Keratinocyte (primary cell): ENCODE measurements around the gene ZIC5. TPM values are rescaled to one million over a fixed set of nuclear protein-coding genes. Genes with fewer than 3 reads are reported as not detected.
"Not testable (repeated sequence)": the region's sequence is repeated elsewhere in the genome, so short reads cannot be mapped to it uniquely, and the experiment has no call there.

Source experiments
- DNase-seq: peaks from one replicate; pipeline ENCODE4 v3.0.0-alpha.2; 2011; ENCODE audit warnings: low read depth, missing footprints, low spot score
- FAIRE-seq: peaks from 2 replicates; lab custom pipeline; 2011; peaks lifted over from hg19 to GRCh38; lab: Jason Lieb, UNC
- H2AFZ ChIP-seq: 2 replicates; pipeline ENCODE4 v1.6.0; 2012; ENCODE audit warnings: low read length, control low read depth, inconsistent platforms; ENCODE audit not compliant: control insufficient read depth
- H3K27ac ChIP-seq: 2 replicates; pipeline ENCODE4 v1.5.1; 2011; ENCODE audit warnings: low read length; ENCODE audit not compliant: control insufficient read depth, insufficient read depth
- H3K27me3 ChIP-seq: 3 replicates; pipeline ENCODE4 v1.6.0; 2011; ENCODE audit warnings: low read length; ENCODE audit not compliant: control insufficient read depth, insufficient read depth; ENCODE audit errors: extremely low read depth
- H3K36me3 ChIP-seq, 2 experiments: 2 replicates in 1 of 2; 3 replicates in 1 of 2; pipeline ENCODE4 v1.5.1; 2011; ENCODE audit warnings: low read length in 2 of 2, mild to moderate bottlenecking in 1 of 2; ENCODE audit not compliant: control insufficient read depth in 2 of 2, insufficient read depth in 2 of 2; ENCODE audit errors: extremely low read depth in 1 of 2
- H3K4me1 ChIP-seq: 3 replicates; pipeline ENCODE4 v1.5.1; 2011; ENCODE audit warnings: low read length; ENCODE audit not compliant: control insufficient read depth, insufficient read depth; ENCODE audit errors: extremely low read depth
- H3K4me2 ChIP-seq: 3 replicates; pipeline ENCODE4 v1.6.0; 2011; ENCODE audit warnings: low read depth, low read length; ENCODE audit not compliant: control insufficient read depth, insufficient read depth; ENCODE audit errors: extremely low read depth
- H3K4me3 ChIP-seq, 3 experiments: fragments of 200-600 bp in 1 of 3; sonication (generic) in 1 of 3; 2 replicates in 2 of 3; 3 replicates in 1 of 3; pipeline ENCODE4 v1.5.1; 2011 to 2016; ENCODE audit warnings: low read length in 3 of 3, mild to moderate bottlenecking in 3 of 3, control low read depth in 2 of 3, inconsistent platforms in 1 of 3, low read depth in 1 of 3, mixed read lengths in 1 of 3, mixed run types in 1 of 3, moderate library complexity in 1 of 3; ENCODE audit not compliant: control insufficient read depth in 2 of 3, insufficient read depth in 2 of 3; ENCODE audit errors: extremely low read depth in 1 of 3
- H3K79me2 ChIP-seq: 2 replicates; pipeline ENCODE4 v1.6.0; 2012; ENCODE audit warnings: low read length; ENCODE audit not compliant: control insufficient read depth, insufficient read depth
- H3K9ac ChIP-seq: 3 replicates; pipeline ENCODE4 v1.6.0; 2011; ENCODE audit warnings: low read length; ENCODE audit not compliant: control insufficient read depth, insufficient read depth; ENCODE audit errors: extremely low read depth
- H3K9me1 ChIP-seq: 3 replicates; pipeline ENCODE4 v1.6.0; 2011; ENCODE audit warnings: low read length; ENCODE audit not compliant: control insufficient read depth, insufficient read depth; ENCODE audit errors: extremely low read depth
- H3K9me3 ChIP-seq: 2 replicates; pipeline ENCODE4 v1.5.1; 2012; ENCODE audit warnings: low read depth, low read length; ENCODE audit not compliant: control insufficient read depth
- H4K20me1 ChIP-seq: 3 replicates; pipeline ENCODE4 v1.6.0; 2011; ENCODE audit warnings: low read length; ENCODE audit not compliant: control insufficient read depth, insufficient read depth; ENCODE audit errors: extremely low read depth
- CTCF ChIP-seq, 3 experiments: IDR thresholded peaks in 1 of 3; conservative IDR thresholded peaks in 1 of 3; optimal IDR thresholded peaks in 1 of 3; 2 replicates in 2 of 3; 3 replicates in 1 of 3; pipeline versions ENCODE3 to v1.5.1; 2011; ENCODE audit warnings: low read length in 3 of 3, mild to moderate bottlenecking in 3 of 3, moderate library complexity in 2 of 3, control low read depth in 1 of 3, inconsistent platforms in 1 of 3; ENCODE audit not compliant: insufficient read depth in 2 of 3; ENCODE audit errors: extremely low read depth in 1 of 3
- EZH2 ChIP-seq: IDR thresholded peaks from one replicate; pipeline ENCODE4 v1.6.1; 2012; ENCODE audit warnings: inconsistent platforms, mild to moderate bottlenecking, low read length, moderate library complexity
- dilution Hi-C: fragments of 300-500 bp; cut with MboI; formaldehyde crosslinking; loops from one replicate; pipeline ENCODE4 v1.7.0; 2020; ENCODE audit warnings: low sequenced_read_pairs; ENCODE audit not compliant: extremely low pct_ligation_motif_present
- polyA plus RNA-seq, 5 experiments: library from polyadenylated mRNA; depleted of rRNA in 3 of 5; stranded (reverse) in 3 of 5; stranded (forward) in 1 of 5; unstranded in 1 of 5; fragments of >200 nt; gene quantifications; 1 replicate in 1 of 5; 2 replicates in 3 of 5; 3 replicates in 1 of 5; pipeline versions ENCODE4 v1.2.1 to v1.2.3, GENCODE V29; 2011 to 2012; ENCODE audit warnings: missing spikeins in 2 of 5, low read depth in 1 of 5, low replicate concordance in 1 of 5

Gene ZIC5
- polyA plus RNA-seq, 1 donor (not counting 4 experiments of a cell fraction or from before 2014, with no cell fraction given) = not detected

GRCh38 chr13:99948411-99948810 lies 23.2 kb downstream of the ZIC5 start:
- Histone ChIP-seq H3K79me2 (no peaks in the 10 kb centered on the region), H3K36me3 (no peaks in the 10 kb centered on the region), H3K9me1 (no peaks in the 10 kb centered on the region), H3K27me3 (peaks cover 27% of the 10 kb centered on the region), H3K27ac (no peak overlapping the region), H2AFZ (no peak overlapping the region), H3K4me1 (no peaks in the 10 kb centered on the region), H3K9ac (no peak overlapping the region), H3K4me2 (no peak overlapping the region), H3K4me3 (no peak overlapping the region), H3K9me3 (no peaks in the 10 kb centered on the region), H4K20me1 (no peaks in the 10 kb centered on the region)
- no peak for TF ChIP-seq EZH2
- no peak for TF ChIP-seq CTCF (optimal IDR thresholded peaks at IDR 0.05 in 1 of 3, IDR thresholded peaks at IDR 0.05 in 1 of 3, conservative IDR thresholded peaks at IDR 0.05 in 1 of 3; ENCODE audit: extremely low read depth in 1 of 3, insufficient read depth in 2 of 3, low read length in 3 of 3)
- DNase-seq (no peak), FAIRE-seq (no peak)
- dilution Hi-C loops = no loop called here

GRCh38 chr13:99947666-99948065 lies 23.9 kb downstream of the ZIC5 start:
- no peaks in the 10 kb centered on the region for H4K20me1 ChIP-seq
- no peak overlapping the region for H2AFZ ChIP-seq
- H3K4me3 ChIP-seq = no peak overlapping the region
- H3K36me3 ChIP-seq = no peaks in the 10 kb centered on the region
- no peaks in the 10 kb centered on the region for H3K9me3 ChIP-seq
- H3K27ac ChIP-seq = no peak overlapping the region
- TF ChIP-seq CTCF (optimal IDR thresholded peaks at IDR 0.05 in 1 of 3, IDR thresholded peaks at IDR 0.05 in 1 of 3, conservative IDR thresholded peaks at IDR 0.05 in 1 of 3; ENCODE audit: extremely low read depth in 1 of 3, insufficient read depth in 2 of 3, low read length in 3 of 3) (no peak), EZH2 (no peak)
- DNase-seq (no peak), FAIRE-seq (no peak)
- no peaks in the 10 kb centered on the region for H3K79me2 ChIP-seq
- H3K9ac ChIP-seq = no peak overlapping the region
- no peak overlapping the region for H3K4me2 ChIP-seq
- H3K9me1 ChIP-seq = no peaks in the 10 kb centered on the region
- no peaks in the 10 kb centered on the region for H3K4me1 ChIP-seq
- H3K27me3 ChIP-seq = peaks cover 26% of the 10 kb centered on the region
- dilution Hi-C loops = no loop called here

- H3K79me2 ChIP-seq, H3K4me1 ChIP-seq, H3K9me1 ChIP-seq, H3K9me3 ChIP-seq, DNase-seq, H4K20me1 ChIP-seq, H3K9ac ChIP-seq, H2AFZ ChIP-seq, H3K4me2 ChIP-seq, dilution Hi-C loops, H3K36me3 ChIP-seq, H3K4me3 ChIP-seq, FAIRE-seq, H3K27ac ChIP-seq: not testable (repeated sequence)
- peaks cover 15% of the 10 kb centered on the region for H3K27me3 ChIP-seq
These were observed 26.1 kb downstream of the ZIC5 start for GRCh38 chr13:99945515-99945914.
